GM10847 (cell line): ENCODE data around the gene FAM110D.

Source experiments
- POLR2A ChIP-seq: IDR thresholded peaks from 2 replicates; pipeline ENCODE4 v1.6.1; 2011; ENCODE audit not compliant: insufficient read length; ENCODE audit errors: extremely low read depth

The FAM110D gene

DNA sequence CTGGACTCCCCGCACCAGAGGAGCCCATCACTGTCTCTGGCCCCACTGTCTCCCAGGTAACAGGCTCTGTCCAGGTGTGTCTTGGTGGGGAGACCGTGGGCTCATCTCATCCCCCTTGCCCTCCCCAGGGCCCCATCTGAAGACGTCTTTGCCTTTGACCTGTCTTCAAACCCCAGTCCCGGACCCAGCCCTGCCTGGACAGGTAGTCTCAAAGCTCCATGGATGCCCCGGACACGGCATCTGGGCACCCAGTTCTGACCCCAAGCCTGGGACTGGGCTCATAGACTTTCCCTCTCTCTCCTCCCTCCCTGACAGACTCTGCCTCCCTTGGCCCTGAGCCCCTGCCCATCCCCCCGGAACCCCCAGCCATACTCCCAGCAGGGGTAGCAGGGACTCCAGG lies 25.2 kb downstream of the FAM110D start:
- TF ChIP-seq POLR2A = no peak

DNA sequence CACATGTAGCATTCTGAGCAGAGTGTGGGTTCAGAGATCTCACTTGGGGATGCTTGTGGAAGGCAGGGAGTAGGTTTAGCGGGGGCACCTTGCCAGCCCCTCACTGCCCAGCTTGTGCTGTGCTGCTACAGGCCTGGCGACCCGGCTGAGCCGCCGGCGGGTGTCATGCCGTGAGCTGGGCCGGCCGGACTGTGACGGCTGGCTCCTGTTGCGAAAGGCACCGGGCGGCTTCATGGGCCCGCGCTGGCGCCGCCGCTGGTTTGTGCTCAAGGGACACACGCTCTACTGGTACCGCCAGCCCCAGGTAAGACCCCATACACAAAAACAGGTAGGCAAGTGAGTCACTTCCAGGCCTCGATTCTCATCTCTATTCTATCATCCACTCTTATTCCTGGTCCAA lies 26.0 kb downstream of the FAM110D start:
- no peak for TF ChIP-seq POLR2A

- no peak for TF ChIP-seq POLR2A
Measured at GRCh38 chr1:26187882-26188281, 29.0 kb downstream of the FAM110D start.

GRCh38 chr1:26188477-26188876 lies 29.6 kb downstream of the FAM110D start:
- no peak for TF ChIP-seq POLR2A

DNA sequence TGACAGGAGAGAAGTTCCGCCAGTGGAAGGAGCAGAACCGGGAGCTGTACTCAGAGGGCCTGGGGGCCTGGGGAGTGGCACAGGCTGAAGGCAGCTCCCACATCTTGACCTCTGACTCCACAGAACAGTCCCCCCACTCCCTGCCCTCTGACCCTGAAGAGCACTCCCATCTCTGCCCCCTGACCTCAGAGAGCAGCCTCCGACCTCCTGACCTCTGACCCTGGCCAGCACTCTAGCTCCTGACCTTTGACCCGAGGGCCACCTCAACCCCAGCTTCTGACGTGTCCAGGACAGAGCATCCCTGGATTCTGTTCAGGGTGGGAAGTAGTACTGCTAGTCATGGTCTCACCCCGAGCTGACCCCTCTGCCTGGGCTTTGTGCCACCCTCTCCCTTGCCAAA lies 30.5 kb downstream of the FAM110D start:
- no peak for TF ChIP-seq POLR2A

- no peak for TF ChIP-seq POLR2A
Measured at GRCh38 chr1:26189751-26190275, 30.9 kb downstream of the FAM110D start.

DNA sequence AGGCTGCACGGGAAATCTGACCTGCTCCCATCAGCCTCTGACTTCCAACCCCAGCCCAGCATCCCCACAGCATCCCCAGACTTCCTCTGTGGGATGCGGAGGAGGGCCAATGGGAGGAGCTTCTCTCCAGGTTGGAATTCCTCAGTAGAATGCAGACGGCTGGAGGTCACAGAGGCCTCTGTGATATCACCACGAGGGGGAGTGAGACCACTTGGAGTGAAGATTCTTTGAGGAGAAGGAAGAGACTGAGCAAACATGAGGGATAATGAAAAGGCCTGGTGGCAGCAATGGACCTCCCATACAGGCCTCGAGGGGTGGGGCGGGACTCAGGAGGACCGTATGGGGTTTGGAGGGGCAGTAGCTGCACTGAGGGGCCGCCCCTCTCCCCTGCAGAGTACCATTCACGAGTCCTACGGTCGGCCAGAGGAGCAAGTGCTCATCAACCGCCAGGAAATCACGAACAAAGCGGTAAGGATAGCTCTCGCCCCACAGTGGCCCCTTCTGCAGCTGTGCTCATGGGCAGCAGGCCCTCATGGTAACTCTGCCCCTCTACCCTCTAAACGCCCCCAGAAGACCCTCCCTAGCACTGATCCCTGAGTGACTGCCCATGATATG lies 31.6 kb downstream of the FAM110D start, which contains the start of gene CATSPER4:
Gene CATSPER4 (plus strand): TSS at position 230 of the 615 bp plus-strand sequence. CDS start 26 bp downstream, at position 256.
- TF ChIP-seq POLR2A = no peak

- TF ChIP-seq POLR2A = no peak
Measured at GRCh38 chr1:26191739-26192138, 32.9 kb downstream of the FAM110D start.

DNA sequence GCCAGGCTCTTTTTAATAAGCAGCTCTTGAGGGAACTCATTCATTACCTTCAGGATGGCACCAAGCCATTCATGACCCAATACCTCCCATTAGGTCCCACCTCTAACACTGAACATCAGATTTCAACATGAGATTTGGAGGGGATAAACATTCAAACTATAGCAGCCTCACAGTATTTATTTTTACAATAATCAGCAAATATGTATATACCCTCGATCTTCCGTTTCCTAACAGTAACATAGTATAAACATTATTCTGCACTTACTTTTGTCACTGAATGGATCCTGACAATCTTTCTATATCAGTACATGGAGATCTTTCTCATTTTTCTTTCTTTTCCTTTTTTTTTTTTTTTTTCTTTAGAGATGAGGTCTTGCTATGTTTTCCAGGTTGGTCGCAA lies 36.9 kb downstream of the FAM110D start:
- no peak for TF ChIP-seq POLR2A

DNA sequence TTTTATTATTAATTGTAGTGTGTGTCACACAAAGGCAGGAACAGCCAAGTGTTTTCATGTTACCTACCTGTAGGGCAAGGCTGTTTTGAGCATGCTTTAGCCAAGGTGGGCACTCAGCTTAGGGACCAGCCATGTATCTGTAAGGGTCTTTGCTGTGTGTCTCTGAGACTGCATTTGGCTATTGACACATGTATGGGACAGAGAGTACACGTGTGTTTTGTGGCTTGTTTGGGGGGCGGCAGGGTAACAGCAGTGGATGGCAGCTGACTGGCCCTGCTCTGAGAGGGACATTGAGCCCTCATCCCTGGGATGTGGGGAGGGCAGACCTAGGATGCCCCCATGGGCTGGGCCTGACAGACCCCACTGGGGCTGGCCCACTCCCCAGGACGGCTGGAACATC lies 38.4 kb downstream of the FAM110D start:
- no peak for TF ChIP-seq POLR2A

DNA sequence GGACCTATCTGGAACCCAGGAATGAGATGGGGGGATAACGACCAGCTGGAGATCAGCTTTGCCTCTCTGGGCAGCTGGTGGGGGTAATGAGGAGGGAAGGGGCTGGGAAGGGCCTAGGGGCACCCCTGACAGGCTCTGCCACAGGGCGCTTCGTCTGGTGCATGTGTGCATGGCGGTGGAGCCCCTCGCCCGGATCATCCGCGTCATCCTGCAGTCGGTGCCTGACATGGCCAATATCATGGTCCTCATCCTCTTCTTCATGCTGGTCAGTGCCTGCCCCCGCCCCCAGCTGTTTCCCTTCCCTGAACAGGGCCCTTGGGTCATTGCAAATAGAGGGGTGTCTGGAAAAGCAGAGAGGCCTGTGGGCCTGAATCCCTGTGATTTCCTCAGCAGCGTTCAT lies 38.9 kb downstream of the FAM110D start:
- no peak for TF ChIP-seq POLR2A

DNA sequence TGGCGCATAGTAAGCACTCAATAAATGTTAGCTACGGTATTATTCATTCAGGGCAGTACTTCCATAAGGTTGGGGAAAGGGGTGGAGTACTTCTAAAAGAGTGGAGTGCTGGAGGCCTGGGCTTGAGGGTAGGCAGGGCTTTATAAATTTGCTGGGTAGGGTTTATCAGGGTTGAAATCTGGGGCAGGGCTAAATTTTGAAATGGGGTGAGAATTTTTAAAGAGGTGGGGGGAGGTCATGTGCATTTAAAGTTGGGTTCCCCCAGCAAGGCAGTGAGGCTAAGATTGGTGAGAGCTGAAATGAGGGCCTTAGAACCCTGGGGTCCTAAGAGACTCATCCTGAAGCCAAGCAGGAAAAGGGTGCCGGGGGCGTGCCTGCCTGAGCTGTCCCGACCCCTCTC lies 41.5 kb downstream of the FAM110D start:
- TF ChIP-seq POLR2A = no peak

DNA sequence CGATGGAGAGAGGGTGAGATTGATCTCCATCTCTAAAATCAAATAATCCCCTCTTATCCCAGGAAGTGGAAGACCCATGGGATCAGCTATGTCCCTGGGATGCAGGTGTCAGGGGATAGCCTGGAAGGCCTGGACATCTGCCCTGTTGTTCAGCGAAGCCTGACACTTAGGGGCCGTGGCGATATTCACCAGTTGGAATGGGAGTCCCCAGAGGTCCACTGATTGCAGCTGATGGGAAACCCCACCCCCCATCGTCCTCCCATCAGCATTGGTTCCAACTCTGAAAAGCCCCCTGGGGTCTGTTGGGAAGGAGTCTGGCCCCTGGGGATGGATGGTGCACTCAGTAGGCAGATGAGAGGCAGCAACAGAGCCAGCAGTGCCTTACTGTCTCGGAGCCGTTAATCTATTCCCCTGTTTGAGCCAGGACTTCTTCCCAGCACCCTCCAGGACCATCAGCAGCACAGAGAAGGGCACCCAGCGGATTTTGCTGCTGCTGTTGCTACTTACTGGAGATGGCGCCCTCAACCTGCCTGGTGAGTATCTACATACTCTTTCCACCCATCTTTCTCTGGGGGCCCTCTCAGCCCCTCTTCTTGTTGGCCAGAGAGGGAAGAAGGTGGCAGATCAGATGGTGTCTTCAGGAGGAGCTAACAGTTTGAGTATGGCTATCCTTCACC lies 44.9 kb downstream of the FAM110D start:
- TF ChIP-seq POLR2A = no peak

GRCh38 chr1:26210147-26210870 lies 51.4 kb downstream of the FAM110D start:
- TF ChIP-seq POLR2A = no peak

GRCh38 chr1:26212726-26213125 lies 53.8 kb downstream of the FAM110D start:
- no peak for TF ChIP-seq POLR2A

- no peak for TF ChIP-seq POLR2A
Measured at GRCh38 chr1:26213335-26213905, 54.5 kb downstream of the FAM110D start.
